Parathyroid adenoma (tissue), 2 donors: ENCODE results near the gene TIGD6.

Experiments used
- H2AFZ ChIP-seq: fragments of 300-600 bp; sonication (generic); one replicate; pipeline ENCODE4 v1.7.0; 2017; ENCODE audit warnings: antibody characterized with exemption, mild to moderate bottlenecking
- H3K27ac ChIP-seq: fragments of 300-600 bp; sonication (generic); one replicate; pipeline ENCODE4 v1.7.0; 2017
- H3K27me3 ChIP-seq: fragments of 300-600 bp; sonication (generic); one replicate; pipeline ENCODE4 v1.7.0; 2017; ENCODE audit warnings: low read length; ENCODE audit not compliant: control insufficient read depth, insufficient read depth
- H3K36me3 ChIP-seq: fragments of 300-600 bp; sonication (generic); one replicate; pipeline ENCODE4 v1.7.0; 2017; ENCODE audit warnings: low read length; ENCODE audit not compliant: control insufficient read depth, insufficient read depth
- H3K4me1 ChIP-seq: fragments of 300-600 bp; sonication (generic); one replicate; pipeline ENCODE4 v1.7.0; 2017; ENCODE audit warnings: control low read depth
- H3K4me2 ChIP-seq: fragments of 300-600 bp; sonication (generic); one replicate; pipeline ENCODE4 v1.7.0; 2017; ENCODE audit warnings: low read length
- H3K4me3 ChIP-seq: fragments of 300-600 bp; sonication (generic); one replicate; pipeline ENCODE4 v1.7.0; 2017; ENCODE audit warnings: low read depth, low read length
- H3K79me2 ChIP-seq: fragments of 300-600 bp; sonication (generic); one replicate; pipeline ENCODE4 v1.7.0; 2017; ENCODE audit warnings: control low read depth
- H3K9ac ChIP-seq: fragments of 300-600 bp; sonication (generic); one replicate; pipeline ENCODE4 v1.7.0; 2017; ENCODE audit warnings: mild to moderate bottlenecking
- H3K9me3 ChIP-seq: fragments of 300-600 bp; sonication (generic); one replicate; pipeline ENCODE4 v1.7.0; 2017; ENCODE audit warnings: low read length; ENCODE audit not compliant: control insufficient read depth
- TF ChIP-seq, protein P1 (sequence below): fragments of 300-600 bp; sonication (generic); IDR thresholded peaks from one replicate; pipeline ENCODE4 v1.7.0; 2017; ENCODE audit warnings: antibody characterized with exemption, mild to moderate bottlenecking
- donor health status: primary hyperparathyroidism.

The TIGD6 gene

DNA sequence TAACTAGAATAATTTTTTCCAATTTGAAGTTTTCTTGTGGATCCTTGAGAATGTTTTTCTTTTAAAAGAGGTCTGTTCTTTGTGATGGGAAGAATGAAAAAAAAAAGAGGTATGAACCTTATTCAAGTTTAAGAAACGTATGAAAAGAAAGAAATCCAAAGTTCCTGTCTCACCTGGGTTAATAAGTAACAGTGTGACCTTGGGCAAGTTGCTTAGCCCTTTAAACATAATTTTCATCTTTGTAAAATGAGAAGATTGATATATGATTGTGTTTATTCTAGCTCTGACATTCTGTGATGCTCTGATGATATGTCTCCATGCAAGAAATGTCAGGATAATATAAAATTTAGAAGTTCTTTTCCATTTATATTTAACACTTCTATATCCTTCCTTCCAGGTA is 20.6 kb downstream of the TIGD6 start:
- no peak overlapping the region for H3K27ac ChIP-seq
- H2AFZ ChIP-seq = no peak overlapping the region
- H3K4me3 ChIP-seq = no peak overlapping the region
- H3K36me3 ChIP-seq = no peaks in the 10 kb centered on the region
- no peaks in the 10 kb centered on the region for H3K79me2 ChIP-seq
- H3K4me1 ChIP-seq = no peaks in the 10 kb centered on the region
- TF ChIP-seq, protein P1, sequence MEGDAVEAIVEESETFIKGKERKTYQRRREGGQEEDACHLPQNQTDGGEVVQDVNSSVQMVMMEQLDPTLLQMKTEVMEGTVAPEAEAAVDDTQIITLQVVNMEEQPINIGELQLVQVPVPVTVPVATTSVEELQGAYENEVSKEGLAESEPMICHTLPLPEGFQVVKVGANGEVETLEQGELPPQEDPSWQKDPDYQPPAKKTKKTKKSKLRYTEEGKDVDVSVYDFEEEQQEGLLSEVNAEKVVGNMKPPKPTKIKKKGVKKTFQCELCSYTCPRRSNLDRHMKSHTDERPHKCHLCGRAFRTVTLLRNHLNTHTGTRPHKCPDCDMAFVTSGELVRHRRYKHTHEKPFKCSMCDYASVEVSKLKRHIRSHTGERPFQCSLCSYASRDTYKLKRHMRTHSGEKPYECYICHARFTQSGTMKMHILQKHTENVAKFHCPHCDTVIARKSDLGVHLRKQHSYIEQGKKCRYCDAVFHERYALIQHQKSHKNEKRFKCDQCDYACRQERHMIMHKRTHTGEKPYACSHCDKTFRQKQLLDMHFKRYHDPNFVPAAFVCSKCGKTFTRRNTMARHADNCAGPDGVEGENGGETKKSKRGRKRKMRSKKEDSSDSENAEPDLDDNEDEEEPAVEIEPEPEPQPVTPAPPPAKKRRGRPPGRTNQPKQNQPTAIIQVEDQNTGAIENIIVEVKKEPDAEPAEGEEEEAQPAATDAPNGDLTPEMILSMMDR = no peak
- H3K9ac ChIP-seq = no peak overlapping the region
- H3K9me3 ChIP-seq = no peaks in the 10 kb centered on the region
- no peaks in the 10 kb centered on the region for H3K27me3 ChIP-seq
- H3K4me2 ChIP-seq = no peak overlapping the region

DNA sequence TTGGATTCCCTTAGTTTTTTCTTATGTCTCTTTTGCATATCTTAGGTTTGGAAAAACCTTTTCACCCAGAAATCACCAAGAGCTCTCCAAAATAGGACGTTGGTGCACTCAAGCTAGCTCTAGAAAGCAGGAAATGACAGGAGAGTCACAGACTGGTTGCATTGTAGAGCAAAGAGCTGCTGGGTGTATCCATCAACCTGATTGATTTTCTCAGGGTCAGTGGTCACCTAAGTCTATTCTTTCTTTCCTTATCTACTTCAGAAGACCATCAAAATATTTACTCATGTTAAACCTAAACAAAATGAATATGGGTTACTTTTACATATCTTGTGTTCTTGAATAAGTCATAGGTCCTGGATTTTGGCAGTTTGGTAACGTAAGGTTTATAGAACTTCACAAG is 25.0 kb downstream of the TIGD6 start:
- no peak overlapping the region for H2AFZ ChIP-seq
- no peak overlapping the region for H3K27ac ChIP-seq
- H3K4me2 ChIP-seq = no peak overlapping the region
- TF ChIP-seq, protein P1 = no peak
- no peaks in the 10 kb centered on the region for H3K79me2 ChIP-seq
- no peaks in the 10 kb centered on the region for H3K9me3 ChIP-seq
- no peaks in the 10 kb centered on the region for H3K36me3 ChIP-seq
- no peak overlapping the region for H3K4me3 ChIP-seq
- H3K4me1 ChIP-seq = no peaks in the 10 kb centered on the region
- no peak overlapping the region for H3K9ac ChIP-seq
- H3K27me3 ChIP-seq = no peaks in the 10 kb centered on the region

DNA sequence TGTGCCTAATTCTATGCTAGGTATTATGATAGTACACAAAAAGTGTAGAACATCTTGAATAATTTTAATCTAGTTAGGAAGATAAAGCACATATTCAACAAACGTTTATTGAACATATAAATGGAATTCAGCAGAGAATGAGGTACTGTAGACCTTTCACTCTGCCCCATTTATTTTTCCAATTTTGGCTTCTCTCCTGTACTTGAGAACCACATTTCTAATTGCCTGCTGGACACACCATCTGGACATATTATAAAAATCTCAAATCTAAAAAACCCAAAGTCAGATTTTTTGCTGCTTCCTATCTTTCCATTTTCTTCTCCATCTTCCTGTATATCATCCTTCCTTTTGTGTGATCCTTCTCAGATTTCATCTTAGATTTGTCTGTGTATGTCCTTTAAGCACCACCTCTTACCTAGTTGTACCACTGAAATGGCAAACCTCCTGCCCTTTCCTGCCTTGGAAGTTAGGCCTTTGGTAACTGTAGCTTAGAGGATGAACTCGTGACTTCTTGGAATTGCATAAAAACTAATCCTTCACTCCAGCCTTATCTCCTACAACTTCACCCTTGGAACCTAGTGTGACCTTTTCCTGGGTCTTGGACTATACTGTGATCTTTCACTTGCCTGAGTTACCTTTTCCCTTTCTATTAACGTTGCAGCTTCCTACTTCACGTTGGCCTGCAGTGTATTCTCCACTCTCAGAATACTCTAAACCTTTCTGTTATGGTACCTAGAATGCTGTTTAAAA is 31.1 kb downstream of the TIGD6 start:
- Histone ChIP-seq H2AFZ (no peak overlapping the region), H3K79me2 (peaks cover 6% of the 10 kb centered on the region), H3K4me1 (peaks cover 5% of the 10 kb centered on the region), H3K4me3 (no peak overlapping the region), H3K36me3 (no peaks in the 10 kb centered on the region), H3K9ac (no peak overlapping the region), H3K27ac (no peak overlapping the region), H3K4me2 (no peak overlapping the region), H3K27me3 (no peaks in the 10 kb centered on the region), H3K9me3 (no peaks in the 10 kb centered on the region)
- TF ChIP-seq, protein P1 = no peak

DNA sequence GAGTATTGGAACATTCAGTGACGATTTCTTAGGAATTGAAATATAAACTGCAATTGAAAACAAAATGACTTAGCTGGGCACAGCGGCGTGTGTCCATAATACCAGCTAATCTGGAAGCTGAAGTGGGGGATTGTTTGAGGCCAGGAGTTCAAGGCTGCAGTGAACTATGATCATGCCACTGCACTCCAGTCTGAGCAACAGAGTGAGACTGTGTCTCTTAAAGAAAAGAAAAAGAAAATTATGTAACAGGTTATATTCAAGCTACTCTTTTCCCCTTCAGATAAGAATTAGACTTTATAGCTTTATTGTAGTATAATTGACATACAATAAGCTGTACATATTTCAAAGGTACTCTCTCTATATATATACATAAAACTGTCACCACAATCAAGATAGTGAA is 33.5 kb downstream of the TIGD6 start:
- no peaks in the 10 kb centered on the region for H3K9me3 ChIP-seq
- no peak overlapping the region for H3K9ac ChIP-seq
- H3K4me1 ChIP-seq = peaks cover 5% of the 10 kb centered on the region
- no peaks in the 10 kb centered on the region for H3K27me3 ChIP-seq
- H3K79me2 ChIP-seq = peaks cover 11% of the 10 kb centered on the region
- H3K36me3 ChIP-seq = no peaks in the 10 kb centered on the region
- TF ChIP-seq, protein P1 = no peak
- no peak overlapping the region for H3K4me2 ChIP-seq
- H3K27ac ChIP-seq = no peak overlapping the region
- no peak overlapping the region for H2AFZ ChIP-seq
- H3K4me3 ChIP-seq = no peak overlapping the region

DNA sequence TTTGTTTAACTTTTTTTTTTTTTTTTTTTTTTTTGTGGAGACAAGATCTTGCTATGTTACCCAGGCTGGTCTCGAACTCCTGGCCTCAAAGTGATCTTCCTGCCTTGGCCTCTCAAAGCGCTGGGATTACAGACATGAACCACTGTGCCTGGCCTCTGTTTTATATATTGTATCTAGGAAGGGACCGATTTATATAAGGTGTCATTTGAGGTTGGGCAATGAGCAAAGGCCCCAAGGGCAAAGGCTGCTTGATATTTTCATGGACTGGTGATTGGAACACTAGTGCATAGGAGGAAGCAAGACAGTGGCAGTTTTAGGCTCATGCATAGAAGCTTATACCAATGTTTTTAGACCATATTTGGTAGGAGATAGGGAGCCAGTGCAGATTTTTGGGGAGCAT is 36.7 kb downstream of the TIGD6 start:
- no peaks in the 10 kb centered on the region for H3K27me3 ChIP-seq
- no peak overlapping the region for H3K9ac ChIP-seq
- TF ChIP-seq, protein P1 = no peak
- no peak overlapping the region for H2AFZ ChIP-seq
- H3K4me1 ChIP-seq = peaks cover 16% of the 10 kb centered on the region
- no peaks in the 10 kb centered on the region for H3K36me3 ChIP-seq
- no peak overlapping the region for H3K4me2 ChIP-seq
- H3K79me2 ChIP-seq = peaks cover 11% of the 10 kb centered on the region
- no peak overlapping the region for H3K27ac ChIP-seq
- no peaks in the 10 kb centered on the region for H3K9me3 ChIP-seq
- no peak overlapping the region for H3K4me3 ChIP-seq
